ENCODE data around the gene GAB3.

GAB3 gene

DNA sequence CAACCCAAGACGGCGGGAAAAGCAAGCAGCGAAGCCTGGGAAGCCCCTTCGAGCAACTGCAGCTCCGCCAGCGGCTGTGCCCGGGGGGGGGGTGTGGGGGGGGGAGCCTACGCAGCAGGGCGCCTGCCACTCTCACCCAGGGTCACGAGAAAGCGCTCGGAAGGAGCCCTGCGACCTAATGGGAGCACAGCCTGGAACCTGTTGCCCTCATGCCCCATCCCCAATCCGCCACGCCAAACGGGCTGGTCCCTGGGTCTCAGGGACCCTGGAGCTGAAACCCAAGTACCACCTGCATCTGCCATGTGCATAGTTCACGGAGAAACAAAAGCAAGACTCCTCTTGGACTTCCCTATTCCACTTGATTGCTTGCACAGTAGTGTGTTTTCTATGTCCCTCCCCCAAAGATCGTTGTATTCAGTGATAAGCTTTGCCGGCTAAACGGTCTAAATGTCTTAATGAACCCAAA is 359 bp upstream of the GAB3 start:
- no peak for DNase-seq (ENCODE audit: low read depth)

DNA sequence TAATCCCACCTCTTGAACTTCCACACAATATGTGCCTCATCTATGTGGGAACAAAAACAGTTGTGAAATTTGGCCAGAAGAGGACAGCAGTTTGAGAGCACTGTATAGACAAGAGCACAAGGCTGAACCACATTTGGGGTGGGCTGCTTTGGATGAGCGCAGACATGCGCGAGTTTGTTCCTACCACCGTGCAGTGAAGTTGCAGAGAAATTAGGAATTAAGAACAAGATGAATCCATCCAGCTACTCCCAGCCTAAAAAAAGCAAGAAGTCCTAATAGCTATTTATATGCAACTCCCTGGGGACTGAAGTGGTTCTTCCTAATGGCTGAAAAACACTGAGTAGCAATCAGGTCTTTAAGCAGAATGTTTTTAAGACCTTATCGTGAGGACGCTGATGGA is 1.0 kb downstream of the GAB3 start:
- no peak for DNase-seq (ENCODE audit: low read depth)

DNA sequence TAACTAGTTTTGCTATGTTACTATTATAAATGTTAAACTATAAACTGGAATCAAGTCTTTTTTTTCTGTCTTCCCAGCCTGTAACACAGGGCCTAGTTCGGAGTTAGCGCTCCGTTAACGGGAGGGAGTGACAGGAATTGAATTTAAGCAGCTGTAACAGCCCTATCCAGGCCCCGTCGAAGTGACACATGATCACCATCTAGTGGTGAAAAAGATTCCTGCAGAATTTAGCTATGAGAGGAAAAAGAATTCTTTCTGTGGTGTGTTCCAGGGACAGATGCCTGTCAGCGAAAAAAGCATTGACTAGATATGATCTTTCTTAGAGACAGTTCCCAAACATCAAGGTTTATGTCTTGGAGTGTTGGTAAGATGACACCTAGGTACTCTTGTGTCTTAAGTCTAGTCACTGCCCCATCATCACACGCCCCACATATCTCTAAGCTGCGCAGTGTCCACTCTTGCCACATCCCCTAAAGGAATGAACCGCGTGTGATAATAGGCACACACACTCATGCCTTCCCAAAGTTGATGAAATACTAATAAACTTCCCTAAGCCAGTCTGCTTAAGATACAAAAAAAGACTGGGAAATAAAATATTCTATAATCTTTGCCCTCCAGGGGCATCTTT is 2.1 kb downstream of the GAB3 start:
- DNase-seq (ENCODE audit: low read depth): no peak

DNA sequence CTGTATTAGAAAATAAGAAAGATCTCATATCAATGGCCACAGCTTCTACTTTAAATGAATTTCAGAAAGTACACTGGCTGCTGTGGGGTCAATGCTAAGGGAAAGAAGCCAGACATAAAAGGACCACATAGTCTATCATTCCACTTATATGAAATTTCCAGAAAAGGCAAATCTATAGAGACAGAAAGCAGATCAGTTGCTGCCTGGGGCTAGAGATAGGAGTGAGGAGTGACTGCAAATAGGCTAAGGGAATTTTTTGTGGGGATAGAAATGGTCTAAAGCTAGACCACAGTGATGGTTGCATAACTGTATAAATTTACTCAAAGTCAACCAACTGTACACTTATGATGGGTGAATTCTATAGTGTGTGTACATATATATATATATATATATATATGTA is 8.3 kb downstream of the GAB3 start:
- no peak for DNase-seq (ENCODE audit: low read depth)

DNA sequence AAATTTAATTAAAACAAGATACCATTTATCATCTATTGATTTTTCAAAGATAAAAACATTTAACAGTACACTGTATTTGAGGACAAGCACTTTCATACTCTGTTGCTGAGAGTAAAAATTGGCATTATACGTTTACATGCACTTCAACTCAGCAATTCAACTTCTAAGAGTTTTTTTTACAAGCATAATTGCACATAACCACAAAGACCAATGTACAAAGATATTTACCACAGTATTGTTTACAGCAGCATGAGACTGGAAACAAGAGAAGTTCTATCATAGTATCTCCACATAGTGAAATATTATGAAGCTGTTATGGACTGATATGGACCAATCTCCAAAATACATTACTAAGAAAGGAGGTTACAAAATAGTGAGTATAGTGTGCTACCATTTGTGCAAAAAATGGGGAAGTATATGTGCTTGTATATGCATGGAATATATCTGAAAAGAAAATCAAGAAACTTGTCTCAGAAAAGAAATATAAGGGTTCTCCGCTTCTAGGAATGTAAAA is 10.9 kb downstream of the GAB3 start:
- DNase-seq (ENCODE audit: low read depth): no peak

DNA sequence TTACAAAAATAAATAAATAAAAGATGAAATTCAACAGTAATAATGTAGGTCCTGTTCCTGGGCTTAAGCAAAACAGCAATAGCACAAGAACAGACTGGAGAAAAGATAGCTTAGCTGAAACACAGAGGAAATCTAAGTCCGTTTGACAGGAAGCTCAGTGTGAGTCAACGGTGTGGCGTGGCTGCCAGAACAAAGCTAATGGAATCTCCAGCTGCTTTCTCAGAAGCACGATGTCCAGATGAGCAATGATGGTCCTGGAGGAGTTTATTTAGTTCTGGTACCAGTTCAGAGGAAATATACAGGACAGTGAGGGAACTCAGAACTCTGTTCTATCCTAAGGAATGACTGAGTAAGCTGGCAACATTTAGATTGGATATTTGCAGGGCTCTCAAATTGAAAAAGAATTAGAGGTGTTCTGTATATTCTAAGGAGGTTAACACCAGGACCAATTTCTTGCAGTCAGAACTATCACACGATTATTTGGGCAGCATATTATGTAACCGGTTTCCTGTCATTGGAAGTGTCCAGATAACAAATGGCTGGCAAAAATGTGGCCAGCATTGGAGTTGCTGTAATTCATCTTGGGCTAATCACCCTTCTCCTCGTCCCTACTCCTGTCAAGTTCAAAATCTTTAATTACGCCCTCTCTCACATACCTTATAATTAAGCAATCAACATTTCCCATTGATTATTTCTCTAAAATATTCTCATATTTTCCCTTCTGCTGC is 12.7 kb downstream of the GAB3 start:
- DNase-seq (ENCODE audit: low read depth): no peak

DNA sequence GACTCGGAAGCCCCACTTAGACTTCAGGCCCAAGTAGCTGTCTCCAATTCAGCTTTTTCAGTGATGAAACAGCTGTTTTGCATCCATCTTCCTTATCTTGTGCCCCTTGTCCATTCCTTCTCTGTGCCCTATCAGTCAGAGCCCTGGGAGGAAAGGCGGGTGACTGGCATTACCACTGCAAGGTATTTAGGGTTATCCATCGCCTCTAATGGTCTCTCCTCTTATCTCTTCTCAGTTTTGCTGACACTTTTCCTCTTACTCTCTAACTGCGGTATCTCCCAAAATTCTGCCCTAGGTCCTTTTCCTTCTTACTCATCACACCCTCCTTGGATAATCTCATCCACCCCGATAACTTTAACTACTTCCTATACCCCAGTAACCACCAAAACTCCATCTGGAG is 13.7 kb downstream of the GAB3 start:
- DNase-seq (ENCODE audit: low read depth): no peak

DNA sequence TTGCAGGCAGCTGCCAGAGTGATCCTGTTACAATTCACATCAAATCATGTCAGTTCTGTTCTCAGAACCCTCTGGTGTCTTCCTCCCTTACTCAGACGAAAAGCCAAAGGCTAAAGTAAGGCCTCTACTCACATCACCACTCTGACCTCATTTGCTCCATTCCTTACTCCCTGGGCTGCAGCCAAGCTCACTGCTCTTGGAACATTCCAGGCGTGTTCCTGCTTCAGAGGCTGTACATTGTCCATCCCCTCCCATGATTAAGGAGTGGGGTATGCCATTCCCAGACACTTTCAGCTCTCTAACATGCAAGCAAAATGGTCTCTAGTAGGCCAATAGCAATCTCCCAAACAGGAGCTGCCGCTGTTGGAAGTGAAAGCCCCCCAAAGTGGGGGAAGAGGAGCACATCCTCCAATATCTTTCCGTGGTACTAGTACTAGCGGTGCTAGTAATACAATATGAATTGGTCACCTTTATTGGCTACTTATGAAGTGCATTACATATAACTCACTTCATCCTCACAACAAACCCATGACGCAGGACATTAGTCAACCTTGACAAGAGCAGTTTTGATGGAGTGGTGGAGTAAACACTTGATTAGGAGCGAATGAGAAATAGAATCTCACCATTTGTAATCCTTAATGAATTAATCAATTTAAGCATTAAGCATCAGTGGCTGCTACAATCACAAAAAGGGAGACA is 15.0 kb downstream of the GAB3 start:
- DNase-seq (ENCODE audit: low read depth): no peak

DNA sequence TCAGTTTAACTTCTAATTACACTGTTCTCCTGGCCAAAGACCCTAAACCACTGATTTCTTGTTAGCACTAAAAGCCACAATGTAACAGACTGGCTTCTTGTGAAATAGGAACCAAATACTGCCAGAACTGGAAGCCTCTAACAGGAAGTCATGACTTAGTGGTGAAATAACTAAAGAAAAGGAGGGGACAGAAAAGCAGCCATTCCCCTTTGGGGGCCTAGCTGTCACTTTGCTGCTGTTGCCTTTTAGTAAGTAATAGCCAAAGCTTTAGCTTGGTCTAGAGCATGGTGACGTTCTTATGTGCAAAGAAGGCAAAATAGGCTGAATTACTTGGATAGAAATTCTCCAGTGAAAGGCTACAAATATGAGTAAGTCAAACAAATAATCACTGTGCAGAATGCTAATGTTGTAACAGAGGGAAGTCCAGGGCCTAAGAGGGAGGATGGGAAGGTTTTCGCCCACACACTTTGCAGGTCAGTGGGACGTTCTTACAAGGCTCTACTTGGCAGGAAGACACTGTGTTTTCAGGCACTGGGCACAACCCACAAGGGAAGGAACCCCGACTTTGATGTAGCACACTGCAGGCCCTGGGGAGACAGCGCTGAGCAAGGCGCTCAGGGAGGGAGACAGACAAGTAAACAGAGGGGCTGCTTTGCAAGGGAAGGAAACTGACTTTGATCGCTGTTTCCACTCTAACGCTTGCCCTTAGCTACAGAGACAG is 16.7 kb downstream of the GAB3 start:
- no peak for DNase-seq (ENCODE audit: low read depth)

DNA sequence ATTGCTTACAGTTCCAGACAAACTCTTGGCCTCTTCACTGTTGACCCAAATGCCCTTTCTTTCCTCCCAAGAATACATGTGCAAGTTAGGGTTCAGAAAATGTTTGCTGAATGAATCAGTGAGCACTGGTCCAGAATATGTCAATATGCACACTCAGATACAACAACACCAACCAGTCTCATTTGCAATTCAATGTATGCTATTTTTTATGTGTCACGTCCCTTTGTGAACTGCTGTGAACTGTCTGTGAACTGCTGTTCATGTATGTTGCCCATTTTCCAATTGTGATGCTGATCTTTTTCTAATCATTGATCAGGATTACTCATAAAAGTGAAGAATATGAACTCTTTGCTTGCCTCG is 17.8 kb downstream of the GAB3 start:
- DNase-seq (ENCODE audit: low read depth): no peak

DNA sequence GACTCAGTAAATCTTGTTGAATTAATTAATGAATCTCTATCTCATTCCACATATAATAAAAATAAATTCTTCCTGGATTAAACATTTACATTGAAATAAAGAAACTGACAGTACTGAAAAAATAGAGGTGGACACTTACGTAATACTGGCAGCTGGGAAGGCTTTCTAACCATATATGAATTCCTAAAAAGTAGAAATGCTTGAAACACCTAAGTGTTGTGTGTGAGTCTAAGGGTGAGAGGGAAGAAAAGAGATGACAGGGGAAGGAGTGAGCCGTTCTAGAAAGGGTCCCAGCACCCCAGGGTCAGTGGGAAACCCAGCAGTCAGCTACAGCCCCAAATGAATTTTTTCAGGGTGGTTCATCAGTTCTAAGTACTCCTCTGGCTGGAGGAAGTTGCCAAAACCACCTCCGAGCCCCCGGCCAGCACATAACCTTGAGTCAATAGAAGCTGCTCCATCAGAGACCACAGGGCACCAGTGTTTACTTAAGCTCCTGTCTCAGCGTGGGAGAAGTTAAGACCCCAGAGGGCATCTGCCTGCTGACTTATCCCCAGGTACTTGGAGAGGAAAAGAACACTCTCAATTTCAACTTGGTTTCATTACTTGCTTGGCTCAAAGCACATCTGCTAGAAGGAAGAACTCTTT is 18.3 kb downstream of the GAB3 start:
- DNase-seq (ENCODE audit: low read depth): no peak

DNA sequence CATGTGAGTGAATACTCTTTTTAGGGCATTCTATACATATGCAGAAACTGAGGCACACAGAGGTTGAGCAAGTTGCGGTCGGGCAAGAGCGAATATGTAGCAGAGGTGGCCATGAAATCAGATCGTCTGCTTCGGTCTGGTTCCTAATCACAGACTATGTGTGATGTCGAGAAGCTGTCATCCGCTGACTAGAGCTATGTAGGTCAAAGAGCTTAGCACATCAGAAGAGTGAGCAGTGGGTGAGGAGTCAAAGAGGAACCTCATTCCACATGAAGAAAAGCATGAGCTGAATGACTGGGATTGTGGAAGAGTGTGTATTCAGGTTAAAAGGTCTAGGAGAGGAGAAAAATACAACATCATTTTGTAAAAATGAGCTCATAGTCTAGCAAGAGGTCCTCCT is 19.0 kb downstream of the GAB3 start:
- no peak for DNase-seq (ENCODE audit: low read depth)

DNA sequence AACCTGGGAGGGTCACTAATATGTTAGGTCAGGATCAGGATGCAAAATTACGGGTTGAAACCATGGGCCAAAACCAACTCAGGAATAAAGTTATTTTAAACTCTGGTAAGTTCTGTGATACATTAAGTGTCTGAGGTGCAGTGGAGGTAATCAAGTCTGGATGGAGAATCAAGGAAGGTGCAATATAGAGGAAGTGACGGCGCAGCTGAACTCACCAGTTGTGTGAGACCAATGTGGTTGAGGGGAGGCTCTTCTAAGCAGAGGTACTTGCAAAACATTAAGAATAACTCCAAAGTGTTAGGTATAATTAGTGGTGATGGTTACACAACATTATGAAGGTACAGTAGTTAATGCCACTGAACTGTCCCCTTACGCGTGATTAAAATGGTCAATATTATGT is 19.7 kb downstream of the GAB3 start:
- no peak for DNase-seq (ENCODE audit: low read depth)

DNA sequence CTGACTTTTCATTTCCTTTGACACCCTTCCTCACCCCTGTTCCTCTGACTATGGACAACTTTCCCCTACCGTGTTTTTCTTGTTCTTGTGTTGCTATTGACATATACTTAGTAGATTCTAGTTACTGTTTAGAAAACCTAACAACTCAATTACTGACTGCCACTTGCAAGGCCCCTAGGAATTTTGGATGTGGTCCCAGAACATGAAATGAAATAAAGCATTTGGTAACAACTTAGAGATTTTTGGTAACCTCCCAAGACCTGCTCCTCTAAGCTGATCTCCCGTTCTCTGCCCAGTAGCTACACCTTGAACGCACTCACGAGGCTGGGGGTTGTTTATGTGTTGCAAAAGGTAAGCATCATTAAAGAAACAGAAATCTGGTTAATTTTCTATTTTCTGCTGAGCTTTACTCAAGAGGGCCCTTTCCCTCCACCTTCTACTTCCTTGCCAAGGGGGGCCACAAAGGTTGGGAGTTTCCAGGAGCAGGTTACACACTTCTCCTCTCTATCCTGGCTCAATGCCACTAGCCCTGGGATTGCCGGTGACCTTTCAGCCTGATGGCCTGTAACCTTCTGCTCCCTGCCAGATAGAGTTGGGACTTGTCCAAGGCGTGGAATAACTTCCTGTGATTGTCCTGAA is 20.5 kb downstream of the GAB3 start:
- no peak for DNase-seq (ENCODE audit: low read depth)

DNA sequence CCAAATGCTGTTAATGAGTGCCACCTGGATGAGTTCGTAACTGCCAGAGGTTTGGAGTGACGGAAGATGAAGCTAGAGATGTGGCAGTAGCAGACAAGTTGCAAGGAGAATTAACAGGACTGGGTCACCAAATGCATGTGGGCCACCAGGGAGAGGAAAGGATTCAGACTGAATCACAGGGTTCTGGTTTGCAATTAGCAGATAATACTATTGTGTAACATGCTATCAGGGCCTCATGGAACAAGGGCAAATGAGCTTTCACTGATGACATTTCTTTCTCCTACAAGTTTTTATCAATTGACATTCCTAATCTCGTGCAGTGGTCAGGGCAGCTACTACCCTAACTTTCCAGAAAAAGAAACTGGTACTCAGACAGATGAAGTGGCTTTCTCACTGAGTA is 21.4 kb downstream of the GAB3 start:
- DNase-seq (ENCODE audit: low read depth): no peak

DNA sequence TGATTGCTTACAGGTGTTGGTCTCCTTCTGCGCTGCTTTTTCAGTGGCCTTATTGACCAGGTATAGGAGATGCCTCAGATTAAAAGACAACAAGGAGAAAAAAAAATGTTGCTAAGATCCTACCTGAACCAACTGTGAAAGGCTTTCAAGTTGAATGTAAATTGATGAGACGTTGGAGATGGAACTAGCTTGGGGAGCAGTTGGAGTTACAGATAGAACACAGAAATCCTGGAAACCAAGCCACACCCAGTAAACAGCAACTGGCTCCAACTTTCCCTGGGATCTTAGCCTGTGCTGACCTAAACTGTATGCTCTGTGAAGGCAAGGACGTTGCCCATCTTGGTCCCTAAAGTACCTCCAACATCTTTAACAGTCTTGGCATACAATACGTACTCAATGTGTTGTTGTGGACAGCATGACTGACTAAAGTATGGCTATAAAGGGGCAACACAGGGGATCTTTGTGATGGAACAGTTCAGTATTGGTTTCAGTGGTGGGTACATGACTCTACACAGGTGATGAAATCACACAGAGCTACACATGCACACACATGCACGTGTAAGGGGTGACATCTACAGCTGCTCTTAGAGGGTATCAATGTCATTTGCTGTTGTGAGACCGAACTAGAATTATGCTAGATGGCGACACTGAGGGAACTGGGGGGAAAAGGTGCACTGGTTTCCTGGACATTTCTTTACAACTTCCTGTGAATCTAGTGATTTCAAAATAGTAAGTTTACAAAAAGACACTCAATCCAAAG is 22.3 kb downstream of the GAB3 start:
- DNase-seq (ENCODE audit: low read depth): no peak

DNA sequence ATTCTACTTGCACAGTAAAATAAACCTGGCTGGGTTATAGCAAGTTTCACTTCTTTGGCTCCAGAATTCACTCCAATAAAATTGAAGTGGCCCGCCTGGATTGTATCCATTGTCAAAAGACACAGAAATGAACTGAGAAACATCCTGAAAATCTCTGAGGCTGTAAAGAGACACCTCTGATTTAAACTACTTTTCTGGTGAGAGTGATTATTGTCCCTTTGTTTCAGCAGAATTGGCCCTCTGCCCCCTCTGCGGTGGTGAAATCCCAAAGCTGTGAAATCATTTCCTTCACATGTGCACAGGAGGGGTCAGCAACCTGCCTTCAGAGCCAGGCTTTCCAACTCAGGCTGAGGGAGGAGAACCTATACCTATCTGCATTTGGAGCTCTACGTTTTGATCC is 23.0 kb downstream of the GAB3 start:
- no peak for DNase-seq (ENCODE audit: low read depth)

DNA sequence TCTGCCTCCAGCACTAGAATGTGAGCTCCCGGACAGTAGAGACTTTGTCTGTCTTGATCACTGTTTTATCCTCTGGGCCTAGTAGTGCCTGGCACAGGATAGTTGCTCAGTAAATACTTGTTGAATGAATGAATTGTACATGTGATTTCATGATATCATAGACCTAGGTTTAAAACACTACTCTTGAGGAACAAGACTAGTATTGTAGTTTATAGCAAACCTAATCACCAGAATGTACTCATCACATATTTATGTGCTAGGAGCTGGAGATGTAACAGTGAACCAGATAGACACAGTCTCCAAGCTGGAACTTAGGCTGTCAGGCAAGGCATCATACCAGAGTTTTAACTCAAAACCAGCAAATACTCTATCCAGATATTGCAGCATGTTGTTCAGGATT is 23.5 kb downstream of the GAB3 start:
- no peak for DNase-seq (ENCODE audit: low read depth)

DNA sequence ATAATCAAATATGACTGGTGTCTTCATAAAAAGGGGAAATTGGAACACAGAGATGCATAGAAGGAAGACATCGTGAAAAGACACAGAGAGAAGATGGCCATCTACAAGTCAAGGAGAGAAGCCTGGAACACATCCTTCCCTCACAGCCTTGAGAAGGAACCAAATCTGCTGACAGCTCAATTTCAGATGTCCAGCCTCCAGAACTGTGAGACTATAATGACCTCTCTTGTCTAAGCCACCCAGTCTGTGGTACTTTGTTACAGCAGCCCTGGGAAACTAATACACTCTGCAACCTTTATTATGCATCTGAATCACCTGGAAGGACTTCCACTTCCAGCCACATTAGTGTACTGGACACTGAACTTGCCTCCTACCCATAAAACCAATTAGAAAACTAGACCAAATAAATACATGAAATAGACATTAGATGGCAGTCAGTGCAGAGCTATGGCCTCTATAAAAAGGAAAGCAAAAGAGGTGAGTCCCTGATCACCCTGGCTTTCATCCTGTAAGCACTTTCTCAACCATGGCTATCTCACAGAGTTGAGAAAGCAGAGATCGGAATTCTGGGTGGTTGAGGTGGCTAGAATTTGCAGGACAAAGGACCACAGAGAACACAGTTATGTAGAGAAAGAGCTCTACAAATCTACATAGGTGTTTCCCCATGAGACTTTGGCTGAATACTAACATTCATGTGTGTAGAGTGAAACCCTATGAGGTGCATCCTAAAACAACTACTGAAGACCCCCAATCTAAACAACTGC is 25.7 kb downstream of the GAB3 start:
- no peak for DNase-seq (ENCODE audit: low read depth)

DNA sequence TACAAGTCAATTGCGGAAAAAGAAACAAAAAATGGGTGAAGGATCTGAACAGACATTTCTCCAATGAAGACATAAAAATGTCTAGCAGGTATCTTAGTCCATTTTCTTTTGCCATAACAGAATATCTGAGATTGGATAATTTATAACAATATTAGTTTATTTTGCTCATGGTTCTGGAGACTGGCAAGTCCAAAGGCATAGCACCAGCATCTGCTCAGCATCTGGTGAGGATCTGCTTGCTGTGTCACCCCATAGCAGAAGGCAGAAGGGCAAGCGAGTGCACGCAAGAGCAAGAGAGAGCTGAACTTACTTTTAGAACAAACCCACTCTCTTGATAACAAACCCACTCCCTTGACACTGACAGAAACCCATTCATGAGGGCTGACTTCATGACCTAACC is 29.7 kb downstream of the GAB3 start:
- no peak for DNase-seq (ENCODE audit: low read depth)
